ENCODE measurements around the gene ACTN3. TPM values are rescaled to one million over a fixed set of nuclear protein-coding genes. Genes with fewer than 3 reads are reported as not detected.
"Not testable (repeated sequence)": the region's sequence is repeated elsewhere in the genome, so short reads cannot be mapped to it uniquely, and the experiment has no call there.

The ACTN3 gene
- polyA plus RNA-seq, 5 donors = 0.24 to 3.8 TPM; not detected in 3

GRCh38 chr11:66564538-66564937, 17.8 kb downstream of the ACTN3 start:
- DNase-seq = no peak

GRCh38 chr11:66564984-66565383, 18.3 kb downstream of the ACTN3 start:
- DNase-seq = no peak

GRCh38 chr11:66566221-66566620, 19.5 kb downstream of the ACTN3 start:
- DNase-seq = no peak

- no peak for DNase-seq
Observed at GRCh38 chr11:66567787-66568123, 21.1 kb downstream of the ACTN3 start.

GRCh38 chr11:66568124-66568916, 21.6 kb downstream of the ACTN3 start, which contains the start of gene CTSF:
Gene CTSF, minus strand, starts transcription at chr11:66568606. Its CDS starts 120 bp downstream, at chr11:66568486.
- DNase-seq = peak; percentile 54 to 63

- DNase-seq = no peak
Observed at GRCh38 chr11:66569076-66569475, 22.4 kb downstream of the ACTN3 start.

GRCh38 chr11:66570079-66570849, 23.6 kb downstream of the ACTN3 start:
- no peak for DNase-seq

- DNase-seq = no peak
Observed at GRCh38 chr11:66570850-66571180, 24.1 kb downstream of the ACTN3 start.

GRCh38 chr11:66579017-66579606, 32.4 kb downstream of the ACTN3 start:
- peak; percentile 40 to 57 for DNase-seq

- no peak for DNase-seq
Observed at GRCh38 chr11:66580803-66581202, 34.1 kb downstream of the ACTN3 start.

GRCh38 chr11:66581261-66581660, 34.6 kb downstream of the ACTN3 start:
- no peak for DNase-seq

GRCh38 chr11:66582565-66583147, 36.0 kb downstream of the ACTN3 start:
- DNase-seq = not testable (repeated sequence)

GRCh38 chr11:66585447-66585846, 38.7 kb downstream of the ACTN3 start:
- not testable (repeated sequence) for DNase-seq

GRCh38 chr11:66586136-66586535, 39.4 kb downstream of the ACTN3 start:
- DNase-seq = no peak

- DNase-seq = not testable (repeated sequence)
Observed at GRCh38 chr11:66589315-66589714, 42.6 kb downstream of the ACTN3 start.

- no peak for DNase-seq
Observed at GRCh38 chr11:66589996-66590675, 43.4 kb downstream of the ACTN3 start.

- DNase-seq = no peak
Observed at GRCh38 chr11:66591175-66591574, 44.5 kb downstream of the ACTN3 start.

- peak; percentile 95 to 97 for DNase-seq
Observed at GRCh38 chr11:66592457-66593302, 46.0 kb downstream of the ACTN3 start, which contains the start of the genes CCDC87 and CCS. Gene CCDC87, minus strand, starts transcription at chr11:66593063. Its CDS starts 48 bp downstream, at chr11:66593015. Gene CCS, plus strand, starts transcription at chr11:66593185. Its CDS starts 77 bp downstream, at chr11:66593262.

GRCh38 chr11:66593303-66593635, 46.6 kb downstream of the ACTN3 start:
- DNase-seq = peak in 1 of 2 donors; percentile 30

- DNase-seq = no peak
Observed at GRCh38 chr11:66593650-66594049, 46.9 kb downstream of the ACTN3 start.

All from right lung (tissue), 5 donors.